H1 (cell line): ENCODE measurements around the gene CCDC141. TPM values are rescaled to one million over a fixed set of nuclear protein-coding genes. Genes with fewer than 3 reads are reported as not detected.

Experiments used
- CTCF ChIA-PET: fragments of 300-600 bp; sonication (Branson Sonifier 250); formaldehyde crosslinking; loops from one replicate; lab custom pipeline; 2021; ENCODE audit not compliant: partially characterized antibody; lab: Charles Lee
- POLR2A ChIA-PET: fragments of 300-600 bp; sonication (Branson Sonifier 250); formaldehyde crosslinking; loops from one replicate; lab custom pipeline; 2021; ENCODE audit warnings: inconsistent platforms; ENCODE audit not compliant: partially characterized antibody; lab: Charles Lee
- DNase-seq, 2 experiments: peaks; one replicate each; pipeline versions ENCODE4 v3.0.0 to v3.0.0-alpha.2; 2010 to 2022; ENCODE audit warnings: low spot score in 2 of 2, low read depth in 1 of 2, mixed read lengths in 1 of 2
- FAIRE-seq: peaks from 2 replicates; lab custom pipeline; 2011; peaks lifted over from hg19 to GRCh38; lab: Jason Lieb, UNC
- H2AFZ ChIP-seq: 2 replicates; pipeline ENCODE4 v1.8.1; 2012; ENCODE audit warnings: low read length, inconsistent platforms
- H2AK5ac ChIP-seq: 2 replicates; pipeline ENCODE4 v1.6.1; 2013; ENCODE audit warnings: low read depth, low read length
- H2BK120ac ChIP-seq: replicated peaks from 2 replicates; pipeline ENCODE3; 2013; ENCODE audit warnings: low read depth, low read length, inconsistent platforms
- H2BK12ac ChIP-seq: 2 replicates; pipeline ENCODE4 v1.6.1; 2013; ENCODE audit warnings: low read depth, low read length
- H2BK15ac ChIP-seq: 2 replicates; pipeline ENCODE4 v1.6.1; 2013; ENCODE audit warnings: low read length
- H2BK20ac ChIP-seq: 2 replicates; pipeline ENCODE4 v1.6.1; 2013; ENCODE audit warnings: low read length
- H2BK5ac ChIP-seq: 2 replicates; pipeline ENCODE4 v1.6.1; 2013; ENCODE audit warnings: low read depth, low read length
- H3K14ac ChIP-seq: 2 replicates; pipeline ENCODE4 v1.6.1; 2013; ENCODE audit warnings: inconsistent platforms; ENCODE audit not compliant: insufficient read length
- H3K18ac ChIP-seq: 2 replicates; pipeline ENCODE4 v1.6.1; 2013; ENCODE audit warnings: low read length; ENCODE audit errors: extremely low read depth
- H3K23ac ChIP-seq: 2 replicates; pipeline ENCODE4 v1.6.1; 2013; ENCODE audit warnings: inconsistent platforms; ENCODE audit not compliant: insufficient read length
- H3K23me2 ChIP-seq: 2 replicates; pipeline ENCODE4 v1.6.1; 2013; ENCODE audit warnings: low read depth, low read length
- H3K27ac ChIP-seq: 2 replicates; pipeline ENCODE4 v1.6.1; 2011; ENCODE audit warnings: low read depth, low read length, inconsistent platforms
- H3K27me3 ChIP-seq, 4 experiments: replicated peaks in 1 of 4; 1 replicate in 1 of 4; 2 replicates in 3 of 4; pipeline versions ENCODE4 v1.6.1 to v1.8.1; 2011 to 2013; ENCODE audit warnings: low read length in 3 of 4, mild to moderate bottlenecking in 3 of 4, inconsistent platforms in 2 of 4, mixed read lengths in 2 of 4, moderate library complexity in 1 of 4; ENCODE audit not compliant: control insufficient read depth in 3 of 4, insufficient read depth in 3 of 4; ENCODE audit errors: extremely low read depth in 1 of 4
- H3K36me3 ChIP-seq, 4 experiments: 2 replicates each; pipeline versions ENCODE4 v1.6.1 to v1.8.1; 2011 to 2013; ENCODE audit warnings: mild to moderate bottlenecking in 4 of 4, low read length in 3 of 4, moderate library complexity in 2 of 4, control low read depth in 1 of 4, inconsistent platforms in 1 of 4; ENCODE audit not compliant: insufficient read depth in 4 of 4, control insufficient read depth in 2 of 4
- H3K4ac ChIP-seq: replicated peaks from 2 replicates; pipeline ENCODE3; 2013; ENCODE audit warnings: low read length, low read depth, mixed read lengths, inconsistent platforms; ENCODE audit not compliant: insufficient read length
- H3K4me1 ChIP-seq, 4 experiments: replicated peaks in 1 of 4; 1 replicate in 1 of 4; 2 replicates in 3 of 4; pipeline versions ENCODE4 v1.6.1 to v1.8.1; 2011 to 2013; ENCODE audit warnings: low read length in 3 of 4, inconsistent platforms in 2 of 4, mixed read lengths in 1 of 4; ENCODE audit not compliant: insufficient read depth in 4 of 4, control insufficient read depth in 3 of 4
- H3K4me2 ChIP-seq, 2 experiments: 2 replicates each; pipeline versions ENCODE4 v1.6.1 to v1.8.1; 2011 to 2013; ENCODE audit warnings: low read depth in 2 of 2, low read length in 2 of 2, control low read depth in 1 of 2, inconsistent platforms in 1 of 2, mild to moderate bottlenecking in 1 of 2; ENCODE audit not compliant: insufficient read depth in 1 of 2
- H3K4me3 ChIP-seq, 4 experiments: fragments of 200-600, 300-600 bp in 1 of 4; sonication (generic), shearing (Covaris generic), sonication (Bioruptor Twin) in 1 of 4; 2 replicates each; pipeline versions ENCODE4 v1.5.1 to v1.8.1; 2011 to 2016; ENCODE audit warnings: low read length in 4 of 4, low read depth in 3 of 4, control low read depth in 2 of 4, inconsistent platforms in 2 of 4, mild to moderate bottlenecking in 2 of 4, mixed read lengths in 1 of 4, moderate library complexity in 1 of 4; ENCODE audit not compliant: insufficient read depth in 2 of 4; ENCODE audit errors: extremely low read depth in 1 of 4
- H3K56ac ChIP-seq: replicated peaks from 2 replicates; pipeline ENCODE3; 2013; ENCODE audit warnings: low read depth, mild to moderate bottlenecking, mixed read lengths, low read length, inconsistent platforms; ENCODE audit not compliant: insufficient read length
- H3K79me1 ChIP-seq: 2 replicates; pipeline ENCODE4 v1.6.1; 2013; ENCODE audit warnings: low read depth, low read length, control low read depth
- H3K79me2 ChIP-seq, 2 experiments: 2 replicates each; pipeline versions ENCODE4 v1.6.1 to v1.8.1; 2012 to 2013; ENCODE audit warnings: low read length in 2 of 2, mild to moderate bottlenecking in 2 of 2, inconsistent platforms in 1 of 2; ENCODE audit not compliant: insufficient read depth in 2 of 2, control insufficient read depth in 1 of 2
- H3K9ac ChIP-seq, 4 experiments: replicated peaks in 1 of 4; 1 replicate in 1 of 4; 2 replicates in 3 of 4; pipeline versions ENCODE4 v1.6.1 to v1.8.1; 2011 to 2013; ENCODE audit warnings: low read depth in 3 of 4, low read length in 3 of 4, control low read depth in 2 of 4, mild to moderate bottlenecking in 2 of 4, moderate library complexity in 2 of 4, inconsistent platforms in 1 of 4; ENCODE audit errors: extremely low read depth in 1 of 4
- H3K9me3 ChIP-seq, 2 experiments: 2 replicates each; pipeline versions ENCODE4 v1.6.1 to v1.8.1; 2012 to 2013; ENCODE audit warnings: mild to moderate bottlenecking in 2 of 2, moderate library complexity in 2 of 2, control low read depth in 1 of 2, inconsistent platforms in 1 of 2, low read depth in 1 of 2, low read length in 1 of 2, mixed read lengths in 1 of 2; ENCODE audit not compliant: insufficient read depth in 2 of 2
- H4K20me1 ChIP-seq, 2 experiments: replicated peaks in 1 of 2; 2 replicates each; pipeline versions ENCODE3 to v1.8.1; 2011 to 2013; ENCODE audit warnings: inconsistent platforms in 2 of 2, low read length in 2 of 2, mild to moderate bottlenecking in 1 of 2; ENCODE audit not compliant: insufficient read depth in 2 of 2, control insufficient read depth in 1 of 2
- H4K5ac ChIP-seq: 2 replicates; pipeline ENCODE4 v1.6.1; 2013; ENCODE audit warnings: low read length, low read depth, mixed read lengths, inconsistent platforms; ENCODE audit not compliant: insufficient read length
- H4K8ac ChIP-seq: 2 replicates; pipeline ENCODE4 v1.8.0; 2013; ENCODE audit warnings: mild to moderate bottlenecking, moderate library complexity, low read length, inconsistent platforms; ENCODE audit not compliant: insufficient read depth; ENCODE audit errors: extremely low read depth
- H4K91ac ChIP-seq: replicated peaks from 2 replicates; pipeline ENCODE3; 2013; ENCODE audit warnings: low read length, mixed read lengths, inconsistent platforms; ENCODE audit not compliant: insufficient read length
- BRCA1 ChIP-seq: IDR thresholded peaks from 2 replicates; pipeline ENCODE4 v1.6.1; 2012; ENCODE audit warnings: low read depth, low read length, improper control_type of control experiment
- CBX5 ChIP-seq: fragments of 300-800, 300-1000 bp; sonication (generic); IDR thresholded peaks from 2 replicates; pipeline ENCODE4 v1.7.1; 2016; ENCODE audit warnings: antibody characterized with exemption, low read length, low read depth
- CBX8 ChIP-seq: fragments of 300-800, 300-1000 bp; sonication (generic); IDR thresholded peaks from 2 replicates; pipeline ENCODE4 v1.7.1; 2016; ENCODE audit warnings: low read depth, low read length, borderline replicate concordance
- EZH2 ChIP-seq: fragments of 200-600 bp; sonication (generic); IDR thresholded peaks from 2 replicates; pipeline ENCODE4 v1.7.1; 2012; ENCODE audit warnings: low read depth, mild to moderate bottlenecking, moderate library complexity, low read length, inconsistent platforms; ENCODE audit not compliant: severe bottlenecking
- FOSL1 ChIP-seq: IDR thresholded peaks from 2 replicates; pipeline ENCODE4 v1.6.1; 2011; ENCODE audit warnings: mild to moderate bottlenecking, low read depth, low read length, moderate library complexity; ENCODE audit not compliant: insufficient read depth
- JUN ChIP-seq: IDR thresholded peaks from 2 replicates; pipeline ENCODE4 v1.6.1; 2011; ENCODE audit warnings: low read depth, mild to moderate bottlenecking, improper control_type of control experiment, low read length
- JUND ChIP-seq: IDR thresholded peaks from 2 replicates; pipeline ENCODE4 v1.6.1; 2011; ENCODE audit warnings: mild to moderate bottlenecking, improper control_type of control experiment, low read length
- KDM4A ChIP-seq: IDR thresholded peaks from one replicate; pipeline ENCODE4 v1.7.1; 2012; ENCODE audit warnings: low read depth, mild to moderate bottlenecking, moderate library complexity, low read length, inconsistent platforms; ENCODE audit not compliant: severe bottlenecking
- MAFK ChIP-seq: IDR thresholded peaks from 2 replicates; pipeline ENCODE4 v1.6.1; 2012; ENCODE audit warnings: low read depth, mild to moderate bottlenecking, improper control_type of control experiment, low read length
- NRF1 ChIP-seq: IDR thresholded peaks from 2 replicates; pipeline ENCODE4 v1.6.1; 2011; ENCODE audit warnings: mild to moderate bottlenecking, low read depth, low read length, improper control_type of control experiment
- RXRA ChIP-seq: IDR thresholded peaks from 2 replicates; pipeline ENCODE4 v1.6.1; 2011; ENCODE audit warnings: low read depth, mild to moderate bottlenecking, low read length, moderate library complexity; ENCODE audit not compliant: insufficient read depth
- SRF ChIP-seq: IDR thresholded peaks from 2 replicates; pipeline ENCODE4 v1.6.1; 2011; ENCODE audit warnings: mild to moderate bottlenecking, low read depth, low read length, moderate library complexity
- TCF12 ChIP-seq: IDR thresholded peaks from 2 replicates; pipeline ENCODE4 v1.6.1; 2011; ENCODE audit warnings: low read depth, mild to moderate bottlenecking, low read length
- polyA plus RNA-seq, 7 experiments: library from polyadenylated mRNA; depleted of rRNA in 3 of 7; stranded (reverse) in 5 of 7; unstranded in 2 of 7; fragments of >200 nt in 5 of 7; fragments of 200-250 nt in 2 of 7; gene quantifications; 1 replicate in 5 of 7; 2 replicates in 1 of 7; 4 replicates in 1 of 7; pipeline versions ENCODE4 v1.2.1 to v1.2.3, GENCODE V29; 2011 to 2013; ENCODE audit warnings: missing spikeins in 2 of 7, mixed read lengths in 2 of 7
- total RNA-seq: library from RNA; stranded (reverse); fragmentation: NEBNext Ultra II Directional; extraction: Animal tissue kit (Norgen Biotek cat#: 25700); gene quantifications from 2 replicates; pipeline ENCODE4 v1.2.1, GENCODE V29; 2021
- TF ChIP-seq, protein P1 (sequence below): IDR thresholded peaks from 2 replicates; pipeline ENCODE4 v1.6.1; 2011; ENCODE audit warnings: low read length, improper control_type of control experiment

Gene CCDC141
- total and polyA plus RNA-seq, 2 of the 8 experiments (the other 6 are each of a cell fraction or from before 2014, with no cell fraction given): 0.56 to 21.6 TPM

DNA sequence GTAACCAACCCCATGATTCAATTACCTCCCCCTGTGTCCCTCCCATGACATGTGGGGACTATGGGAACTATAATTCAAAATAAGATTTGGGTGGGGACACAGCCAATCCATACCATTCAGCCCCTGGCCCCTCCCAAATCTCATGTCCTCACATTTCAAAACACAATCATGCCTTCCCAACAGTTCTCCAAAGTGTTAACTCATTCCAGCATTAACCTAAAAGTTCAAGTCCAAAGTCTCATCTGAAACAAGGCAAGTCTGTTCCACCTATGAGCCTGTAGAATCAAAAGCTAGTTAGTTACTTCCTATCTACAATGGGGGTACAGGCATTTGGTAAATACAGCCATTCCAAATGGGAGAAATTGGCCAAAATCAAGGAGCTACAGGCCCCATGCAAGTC is 32.0 kb upstream of the CCDC141 start:
- Histone ChIP-seq H3K4ac (no peak overlapping the region), H3K9ac (no peak overlapping the region), H2BK5ac (no peak overlapping the region), H3K79me1 (no peaks in the 10 kb centered on the region), H3K4me3 (no peak overlapping the region), H4K20me1 (no peaks in the 10 kb centered on the region), H3K36me3 (no peaks in the 10 kb centered on the region), H3K79me2 (no peaks in the 10 kb centered on the region), H3K4me2 (no peak overlapping the region), H3K27ac (no peak overlapping the region), H3K9me3 (no peaks in the 10 kb centered on the region), H3K23ac (no peak overlapping the region), H2BK120ac (no peak overlapping the region), H3K56ac (no peak overlapping the region), H3K18ac (no peak overlapping the region), H3K14ac (no peak overlapping the region), H3K23me2 (no peaks in the 10 kb centered on the region), H2AK5ac (no peak overlapping the region), H2BK20ac (no peak overlapping the region), H3K4me1 (no peaks in the 10 kb centered on the region), H4K5ac (no peak overlapping the region), H2BK15ac (no peak overlapping the region), H4K91ac (no peak overlapping the region), H2BK12ac (no peak overlapping the region), H4K8ac (no peak overlapping the region), H2AFZ (no peak overlapping the region), H3K27me3 (no peaks in the 10 kb centered on the region)
- TF ChIP-seq NRF1 (no peak), TCF12 (no peak), MAFK (no peak), BRCA1 (no peak), CBX8 (no peak), JUND (no peak), KDM4A (no peak), FOSL1 (no peak), RXRA (no peak), EZH2 (no peak), CBX5 (no peak), SRF (no peak), JUN (no peak)
- TF ChIP-seq, protein P1, sequence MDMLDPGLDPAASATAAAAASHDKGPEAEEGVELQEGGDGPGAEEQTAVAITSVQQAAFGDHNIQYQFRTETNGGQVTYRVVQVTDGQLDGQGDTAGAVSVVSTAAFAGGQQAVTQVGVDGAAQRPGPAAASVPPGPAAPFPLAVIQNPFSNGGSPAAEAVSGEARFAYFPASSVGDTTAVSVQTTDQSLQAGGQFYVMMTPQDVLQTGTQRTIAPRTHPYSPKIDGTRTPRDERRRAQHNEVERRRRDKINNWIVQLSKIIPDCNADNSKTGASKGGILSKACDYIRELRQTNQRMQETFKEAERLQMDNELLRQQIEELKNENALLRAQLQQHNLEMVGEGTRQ: no peak
- POLR2A ChIA-PET: no interaction called here
- FAIRE-seq: no peak
- CTCF ChIA-PET: interaction anchor here (1.5 kb wide), 1 partner anchor 62 kb away, joined by 4 read pairs; no protein-coding TSS in a partner anchor
- no peak for DNase-seq
